Measurements from ENCODE around the gene MMP20.

The MMP20 gene

GRCh38 chr11:102591160-102591718, 33.9 kb downstream of the MMP20 start:
- in situ Hi-C loops (cut with MboI; ENCODE audit: low sequenced_read_pairs, unreplicated experiment): no loop called here
- DNase-seq (ENCODE audit: low spot score): no peak
- TF ChIP-seq, protein P1, sequence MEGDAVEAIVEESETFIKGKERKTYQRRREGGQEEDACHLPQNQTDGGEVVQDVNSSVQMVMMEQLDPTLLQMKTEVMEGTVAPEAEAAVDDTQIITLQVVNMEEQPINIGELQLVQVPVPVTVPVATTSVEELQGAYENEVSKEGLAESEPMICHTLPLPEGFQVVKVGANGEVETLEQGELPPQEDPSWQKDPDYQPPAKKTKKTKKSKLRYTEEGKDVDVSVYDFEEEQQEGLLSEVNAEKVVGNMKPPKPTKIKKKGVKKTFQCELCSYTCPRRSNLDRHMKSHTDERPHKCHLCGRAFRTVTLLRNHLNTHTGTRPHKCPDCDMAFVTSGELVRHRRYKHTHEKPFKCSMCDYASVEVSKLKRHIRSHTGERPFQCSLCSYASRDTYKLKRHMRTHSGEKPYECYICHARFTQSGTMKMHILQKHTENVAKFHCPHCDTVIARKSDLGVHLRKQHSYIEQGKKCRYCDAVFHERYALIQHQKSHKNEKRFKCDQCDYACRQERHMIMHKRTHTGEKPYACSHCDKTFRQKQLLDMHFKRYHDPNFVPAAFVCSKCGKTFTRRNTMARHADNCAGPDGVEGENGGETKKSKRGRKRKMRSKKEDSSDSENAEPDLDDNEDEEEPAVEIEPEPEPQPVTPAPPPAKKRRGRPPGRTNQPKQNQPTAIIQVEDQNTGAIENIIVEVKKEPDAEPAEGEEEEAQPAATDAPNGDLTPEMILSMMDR (IDR thresholded peaks at IDR 0.05; ENCODE audit: borderline replicate concordance, control extremely low read depth, extremely low read depth, insufficient read depth, missing control alignments): no peak

DNA sequence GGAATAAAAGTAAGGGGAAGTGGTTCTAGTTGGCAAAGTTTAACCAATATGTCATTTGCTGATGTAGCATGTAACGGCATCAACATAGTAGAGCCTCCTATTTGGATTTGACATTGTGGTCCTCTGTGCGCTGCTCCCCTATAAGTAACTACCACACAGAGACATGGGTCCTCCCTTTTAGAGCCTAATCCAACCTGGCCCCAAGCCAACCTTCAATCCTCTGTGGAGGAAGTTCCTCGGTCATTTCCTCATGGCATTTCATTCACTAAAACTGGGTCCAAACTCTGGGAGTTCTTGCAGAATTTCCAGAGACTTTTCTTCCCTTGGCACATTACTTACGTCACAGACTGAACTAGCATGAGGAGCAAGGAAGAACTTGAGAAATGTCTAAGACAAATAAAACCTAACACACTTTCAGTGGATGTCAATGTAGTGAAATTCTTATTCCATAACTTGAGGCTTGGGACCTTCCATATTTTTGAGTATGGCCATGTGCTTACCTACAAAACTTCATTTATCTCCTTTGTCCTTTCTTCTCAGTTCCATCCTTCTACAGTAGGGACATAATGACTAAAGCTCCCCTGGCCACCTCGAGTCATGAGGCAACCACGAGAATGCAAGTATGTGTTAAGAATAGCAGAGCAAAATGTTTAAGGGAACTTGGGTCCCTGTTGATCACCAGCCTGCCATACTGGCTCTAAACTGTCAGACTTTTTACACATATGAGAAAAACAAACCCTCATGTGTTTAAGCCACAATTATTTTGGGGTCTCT, 34.7 kb downstream of the MMP20 start:
- in situ Hi-C loops (cut with MboI; ENCODE audit: low sequenced_read_pairs, unreplicated experiment): no loop called here
- TF ChIP-seq, protein P1 (IDR thresholded peaks at IDR 0.05; ENCODE audit: borderline replicate concordance, control extremely low read depth, extremely low read depth, insufficient read depth, missing control alignments): no peak
- no peak for DNase-seq (ENCODE audit: low spot score)

- in situ Hi-C loops (cut with MboI; ENCODE audit: low sequenced_read_pairs, unreplicated experiment): no loop called here
- peak; percentile 31 for DNase-seq (ENCODE audit: low spot score)
These were observed 36.1 kb downstream of the MMP20 start for GRCh38 chr11:102589047-102589459.

GRCh38 chr11:102587722-102588121, 37.4 kb downstream of the MMP20 start:
- in situ Hi-C loops (cut with MboI; ENCODE audit: low sequenced_read_pairs, unreplicated experiment): no loop called here
- TF ChIP-seq, protein P1 (IDR thresholded peaks at IDR 0.05; ENCODE audit: borderline replicate concordance, control extremely low read depth, extremely low read depth, insufficient read depth, missing control alignments): no peak
- DNase-seq (ENCODE audit: low spot score): no peak

More at GRCh38 chr11:102589047-102589459, 36.1 kb downstream of the MMP20 start:
- TF ChIP-seq, protein P1 (IDR thresholded peaks at IDR 0.05; ENCODE audit: borderline replicate concordance, control extremely low read depth, extremely low read depth, insufficient read depth, missing control alignments): no peak

GRCh38 chr11:102583141-102583873, 41.8 kb downstream of the MMP20 start:
- in situ Hi-C loops (cut with MboI; ENCODE audit: low sequenced_read_pairs, unreplicated experiment): no loop called here
- no peak for DNase-seq (ENCODE audit: low spot score)
- TF ChIP-seq, protein P1 (IDR thresholded peaks at IDR 0.05; ENCODE audit: borderline replicate concordance, control extremely low read depth, extremely low read depth, insufficient read depth, missing control alignments): no peak

DNA sequence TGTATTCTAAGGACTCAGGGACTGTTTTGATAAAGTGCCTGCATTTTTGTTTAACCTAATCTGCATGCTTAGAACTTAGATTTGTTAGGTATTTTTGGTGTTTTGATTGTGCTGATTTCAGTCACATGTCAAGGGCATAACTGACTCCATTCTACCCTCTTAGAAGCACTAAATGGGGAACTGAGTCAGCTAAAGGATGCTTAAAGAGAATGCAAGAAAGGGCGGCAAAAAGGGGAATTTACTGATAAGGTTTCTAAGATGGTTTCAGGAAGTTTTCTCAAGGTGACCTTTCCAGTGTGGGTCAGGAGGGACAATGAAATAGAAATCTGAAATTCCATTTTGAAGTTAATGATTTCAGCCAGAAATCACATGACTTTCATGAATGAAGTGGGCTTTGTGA, 43.0 kb downstream of the MMP20 start:
- no peak for DNase-seq (ENCODE audit: low spot score)
- TF ChIP-seq, protein P1 (IDR thresholded peaks at IDR 0.05; ENCODE audit: borderline replicate concordance, control extremely low read depth, extremely low read depth, insufficient read depth, missing control alignments): no peak
- in situ Hi-C loops (cut with MboI; ENCODE audit: low sequenced_read_pairs, unreplicated experiment): no loop called here
